Left lobe of liver (tissue), 2 donors: ENCODE results near the gene AMHR2. TPM values are rescaled to one million over a fixed set of nuclear protein-coding genes. Genes with fewer than 3 reads are reported as not detected.
"Not testable (repeated sequence)": the region's sequence is repeated elsewhere in the genome, so short reads cannot be mapped to it uniquely, and the experiment has no call there.

ENCODE experiments used
- ATAC-seq: fragments of 200-7000 bp; cut with Tn5 transposase; one replicate; pipeline ENCODE4 v1.9.1; 2020; ENCODE audit warnings: mild to moderate bottlenecking, moderate library complexity
- DNase-seq: peaks from one replicate; pipeline ENCODE4 v3.0.0-alpha.2; 2020; ENCODE audit warnings: low spot score
- total RNA-seq: library from RNA; stranded (reverse); gene quantifications from one replicate; pipeline ENCODE4 v1.2.1, GENCODE V29; 2021
- donor health status: DM: no; HTN: no; CAD: no; lungs with moderate emphysema.
- donor health status: DM: no; HTN: yes; CAD: no.

AMHR2 gene
- total RNA-seq, result 0.78 TPM

DNA sequence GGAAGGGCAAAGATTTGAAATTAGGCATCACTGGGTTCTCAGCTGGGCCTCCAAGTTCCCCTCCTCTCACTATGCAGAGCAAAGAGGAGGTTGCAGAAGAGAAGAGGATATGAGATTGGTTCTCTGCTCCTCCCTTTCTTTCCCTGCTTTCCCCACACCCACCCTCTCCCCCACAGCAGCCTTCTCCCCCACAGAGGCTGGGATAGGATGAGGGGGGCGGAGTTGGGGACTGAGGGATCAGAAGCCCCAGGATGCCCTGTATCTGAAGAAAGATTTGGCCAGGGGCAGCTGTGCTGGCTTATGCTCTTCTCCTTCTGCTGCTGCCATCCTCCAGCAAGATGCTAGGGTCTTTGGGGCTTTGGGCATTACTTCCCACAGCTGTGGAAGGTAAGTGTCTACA, at the start of gene AMHR2:
Gene AMHR2 (plus strand): TSS at position 259 of the 400 bp plus-strand sequence. CDS start 80 bp downstream, at position 339.
- DNase-seq (no peak), ATAC-seq (no peak)

- ATAC-seq, DNase-seq: not testable (repeated sequence)
Observed at GRCh38 chr12:53374277-53374676, 49.4 kb upstream of the AMHR2 start.

GRCh38 chr12:53376747-53377146, 46.9 kb upstream of the AMHR2 start:
- ATAC-seq, result no peak
- DNase-seq, result no peak

DNA sequence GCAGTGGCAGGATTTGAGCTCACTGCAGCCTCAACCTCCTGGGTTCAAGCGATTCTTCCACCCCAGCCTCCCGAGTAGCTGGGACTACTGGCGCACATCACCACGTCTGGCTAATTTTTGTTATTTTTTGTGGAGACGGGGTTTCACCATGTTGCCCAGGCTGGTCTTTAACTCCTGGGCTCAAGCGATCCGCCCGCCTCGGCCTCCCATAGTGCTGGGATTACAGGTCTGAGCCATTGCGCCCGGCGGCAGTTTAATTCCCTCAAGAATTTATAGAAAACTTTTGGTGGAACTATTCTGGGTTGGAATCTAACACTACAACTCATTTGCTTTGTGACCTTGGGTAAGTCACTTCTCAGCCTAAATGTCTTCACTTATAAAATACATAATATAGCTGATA, 45.4 kb upstream of the AMHR2 start:
- ATAC-seq (no peak), DNase-seq (no peak)

- DNase-seq (no peak), ATAC-seq (no peak)
Observed at GRCh38 chr12:53378724-53379388, 44.8 kb upstream of the AMHR2 start.

DNA sequence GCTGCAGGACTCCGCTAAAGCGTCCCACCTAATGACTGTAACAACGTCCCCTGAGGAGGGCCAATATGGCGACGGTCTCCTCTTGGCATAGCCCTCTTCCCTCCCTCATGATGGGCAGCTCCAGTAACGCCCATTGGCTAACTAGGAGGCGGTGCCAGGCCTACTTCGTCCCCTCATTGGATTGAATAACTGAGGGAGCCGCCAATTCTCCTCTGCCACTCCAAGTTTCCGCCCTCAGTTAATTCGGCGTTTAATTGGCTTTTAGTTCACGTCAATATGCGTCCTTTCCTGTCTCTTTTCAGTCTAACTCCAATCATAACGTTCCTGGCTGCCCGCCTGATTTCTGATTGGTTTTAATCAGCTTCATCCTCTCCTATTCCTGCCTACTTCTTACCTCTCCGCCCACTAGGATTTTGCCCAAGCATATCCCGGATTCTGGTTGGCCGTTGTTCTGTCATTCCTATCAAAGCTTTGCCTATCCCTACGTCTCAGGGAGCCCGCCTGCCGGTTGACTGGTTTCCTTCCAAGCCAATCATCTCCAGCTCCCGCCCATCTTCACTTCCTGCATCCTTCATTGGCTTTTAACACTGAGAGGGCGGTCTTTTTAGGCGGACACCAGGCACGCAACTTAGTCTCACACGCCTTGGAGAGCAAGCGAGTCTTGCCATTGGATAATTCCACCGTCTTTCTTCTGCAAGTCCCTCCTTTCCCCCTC, 44.1 kb upstream of the AMHR2 start:
- ATAC-seq (peak; percentile 65), DNase-seq (peak; percentile 99)

- peak; percentile 79 for ATAC-seq
- DNase-seq, result peak; percentile 94
Observed at GRCh38 chr12:53380104-53380793, 43.4 kb upstream of the AMHR2 start, which contains the start of gene SP1. Gene SP1 (plus strand): TSS chr12:53380176. CDS start chr12:53380292, 116 bp downstream.

DNA sequence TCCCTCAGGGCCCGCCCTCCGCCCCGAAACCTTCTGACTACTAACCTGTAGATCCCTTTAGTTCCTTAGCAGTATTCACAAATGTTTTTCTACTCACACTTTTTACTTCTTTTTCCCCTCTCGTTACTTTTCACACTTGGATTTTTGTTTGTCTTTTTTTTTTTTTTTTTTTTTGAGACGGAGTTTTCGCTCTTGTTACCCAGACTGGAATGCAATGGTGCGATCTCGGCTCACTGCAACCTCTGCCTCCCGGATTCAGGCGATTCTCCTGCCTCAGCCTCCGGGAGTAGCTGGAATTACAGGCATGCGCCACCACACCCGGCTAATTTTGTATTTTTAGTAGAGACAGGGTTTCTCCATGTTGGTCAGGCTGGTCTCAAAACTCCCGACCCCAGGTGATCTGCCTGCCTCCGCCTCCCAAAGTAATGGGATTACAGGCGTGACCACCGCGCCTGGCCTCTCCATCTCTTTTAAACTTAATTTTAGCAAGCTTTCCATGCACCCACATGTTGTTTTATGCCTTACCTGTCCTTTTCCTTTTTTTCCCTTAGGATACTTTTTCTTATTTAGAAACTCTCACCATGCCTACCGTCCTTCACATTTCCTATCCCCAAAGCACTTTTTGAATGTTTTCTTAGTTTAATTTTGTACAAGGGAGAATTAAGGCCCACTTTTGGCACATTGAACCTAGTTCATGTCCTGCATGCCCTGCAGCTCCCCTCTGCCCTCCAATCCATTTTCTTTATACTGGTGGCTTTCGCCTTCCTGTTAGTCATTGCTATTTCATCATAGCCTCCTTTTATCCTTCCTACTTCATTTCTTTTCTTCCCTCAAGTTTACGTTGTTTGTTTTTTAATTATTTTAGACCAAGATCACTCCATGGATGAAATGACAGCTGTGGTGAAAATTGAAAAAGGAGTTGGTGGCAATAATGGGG, 42.6 kb upstream of the AMHR2 start:
- ATAC-seq (no peak), DNase-seq (no peak)

GRCh38 chr12:53381731-53382630, 41.7 kb upstream of the AMHR2 start:
- ATAC-seq, result no peak

GRCh38 chr12:53383258-53383657, 40.4 kb upstream of the AMHR2 start:
- no peak for DNase-seq
- ATAC-seq, result no peak

More at GRCh38 chr12:53381731-53382630, 41.7 kb upstream of the AMHR2 start:
- DNase-seq, result no peak

DNA sequence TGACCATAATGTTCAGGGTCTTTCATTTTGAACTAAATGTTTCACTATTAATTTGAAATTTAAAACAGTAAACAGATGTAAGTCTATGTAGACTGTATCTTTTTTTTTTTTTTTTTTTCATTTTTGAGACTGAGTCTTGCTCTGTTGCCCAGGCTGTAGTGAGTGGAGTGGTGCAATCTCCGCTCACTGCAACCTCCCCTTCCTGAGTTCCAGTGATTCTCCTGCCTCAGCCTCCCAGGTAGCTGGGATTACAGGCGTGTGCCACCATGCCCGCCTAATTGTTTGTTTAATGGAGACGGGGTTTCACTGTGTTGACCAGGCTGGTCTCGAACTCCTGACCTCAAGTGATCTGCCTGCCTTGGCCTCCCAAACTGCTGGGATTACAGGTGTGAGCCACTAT, 37.3 kb upstream of the AMHR2 start:
- not testable (repeated sequence) for ATAC-seq, DNase-seq

- no peak for DNase-seq
Observed at GRCh38 chr12:53388932-53389331, 34.7 kb upstream of the AMHR2 start.

DNA sequence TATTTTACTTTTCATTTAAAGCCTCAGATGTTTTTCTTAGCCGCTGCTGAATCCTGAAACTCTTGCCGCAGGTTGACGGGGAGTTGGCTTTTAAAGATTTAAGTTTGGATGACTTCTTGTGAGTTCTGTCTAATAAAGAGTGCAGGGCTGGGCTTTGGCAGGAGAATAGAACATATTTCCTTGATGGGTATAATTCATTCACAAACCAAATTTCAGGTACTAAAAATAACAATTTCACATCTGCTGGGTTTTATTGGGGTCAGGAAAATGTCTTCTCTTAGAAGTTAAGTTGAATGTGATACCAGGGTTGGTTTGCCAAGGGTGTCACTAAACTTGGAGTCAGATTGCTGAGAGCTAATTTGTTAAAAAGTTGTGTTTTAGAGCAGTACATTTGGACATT, 34.0 kb upstream of the AMHR2 start:
- DNase-seq, result no peak

More at GRCh38 chr12:53388932-53389331, 34.7 kb upstream of the AMHR2 start:
- no peak for ATAC-seq

DNA sequence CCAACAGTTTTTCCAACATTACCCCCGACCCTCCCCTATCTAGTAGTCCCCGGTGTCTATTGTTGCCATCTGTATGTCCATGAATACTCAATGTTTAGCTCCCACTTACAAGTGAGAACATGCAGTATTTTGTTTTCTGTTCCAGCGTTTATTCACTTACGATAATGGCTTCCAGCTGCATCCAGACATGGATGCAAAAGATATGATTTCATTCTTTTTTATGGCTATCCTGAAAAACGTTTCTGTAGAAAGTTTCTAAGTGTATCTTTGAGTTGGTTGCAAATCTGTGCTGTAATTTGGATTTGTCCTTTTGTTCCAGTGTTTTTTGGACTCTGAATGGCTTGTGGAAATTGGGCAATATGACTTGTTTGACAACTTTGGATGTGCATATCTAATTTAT, 31.9 kb upstream of the AMHR2 start:
- DNase-seq (no peak), ATAC-seq (peak; percentile 75)

More for the DNA sequence above, 34.0 kb upstream of the AMHR2 start:
- no peak for ATAC-seq

GRCh38 chr12:53399896-53400295, 23.8 kb upstream of the AMHR2 start:
- no peak for DNase-seq

GRCh38 chr12:53402351-53402750, 21.3 kb upstream of the AMHR2 start:
- not testable (repeated sequence) for ATAC-seq, DNase-seq

More at GRCh38 chr12:53399896-53400295, 23.8 kb upstream of the AMHR2 start:
- ATAC-seq, result no peak

- no peak for DNase-seq
- ATAC-seq, result no peak
Observed at GRCh38 chr12:53402871-53403270, 20.8 kb upstream of the AMHR2 start.

DNA sequence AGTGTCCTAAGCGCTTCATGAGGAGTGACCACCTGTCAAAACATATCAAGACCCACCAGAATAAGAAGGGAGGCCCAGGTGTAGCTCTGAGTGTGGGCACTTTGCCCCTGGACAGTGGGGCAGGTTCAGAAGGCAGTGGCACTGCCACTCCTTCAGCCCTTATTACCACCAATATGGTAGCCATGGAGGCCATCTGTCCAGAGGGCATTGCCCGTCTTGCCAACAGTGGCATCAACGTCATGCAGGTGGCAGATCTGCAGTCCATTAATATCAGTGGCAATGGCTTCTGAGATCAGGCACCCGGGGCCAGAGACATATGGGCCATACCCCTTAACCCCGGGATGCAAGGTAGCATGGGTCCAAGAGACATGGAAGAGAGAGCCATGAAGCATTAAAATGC, 12.7 kb upstream of the AMHR2 start:
- DNase-seq, result no peak
- no peak for ATAC-seq

DNA sequence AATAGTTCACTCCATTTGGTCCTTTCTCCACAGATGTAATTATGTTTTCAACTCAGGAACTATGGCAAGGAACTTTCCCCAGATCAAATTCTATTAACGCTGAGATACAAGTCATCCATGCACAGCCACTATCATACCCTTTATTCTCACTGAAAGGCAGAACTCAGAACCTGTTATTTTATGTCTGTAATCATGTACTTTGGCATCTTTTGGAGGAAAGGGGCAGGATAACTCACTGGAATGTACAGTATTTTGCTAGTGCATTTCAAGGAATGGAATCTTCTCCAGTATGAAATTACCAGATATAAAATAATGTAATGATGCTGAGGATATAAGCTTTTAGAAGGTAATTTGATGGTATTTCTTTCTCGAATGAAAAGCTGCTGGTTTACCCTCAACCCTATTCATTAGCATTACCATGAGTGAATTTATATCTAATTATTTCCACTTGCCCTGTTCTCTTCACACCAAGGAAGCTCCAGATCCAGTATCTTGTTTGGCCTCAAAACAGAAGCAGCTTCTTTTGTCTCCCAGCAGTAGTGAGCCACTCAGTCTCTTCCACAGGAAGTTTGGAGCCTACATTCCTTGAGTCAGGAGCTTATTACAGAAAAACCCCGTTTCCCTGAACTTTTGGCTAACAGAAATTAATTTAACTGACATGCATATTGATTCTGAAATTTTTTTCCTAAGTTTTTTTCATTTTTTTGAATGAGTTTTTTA, 10.0 kb upstream of the AMHR2 start:
- no peak for ATAC-seq
- DNase-seq, result no peak
